ENCODE data around the gene ZNF263. TPM values are rescaled to one million over a fixed set of nuclear protein-coding genes. Genes with fewer than 3 reads are reported as not detected.
A peak's percentile ranks its signal among the peaks of the same experiment; 100 is the strongest.

Gene ZNF263
- total and polyA plus RNA-seq, 2 of the 13 experiments (the other 11 are each of a cell fraction or from before 2014, with no cell fraction given): 10.2 to 41.2 TPM

DNA sequence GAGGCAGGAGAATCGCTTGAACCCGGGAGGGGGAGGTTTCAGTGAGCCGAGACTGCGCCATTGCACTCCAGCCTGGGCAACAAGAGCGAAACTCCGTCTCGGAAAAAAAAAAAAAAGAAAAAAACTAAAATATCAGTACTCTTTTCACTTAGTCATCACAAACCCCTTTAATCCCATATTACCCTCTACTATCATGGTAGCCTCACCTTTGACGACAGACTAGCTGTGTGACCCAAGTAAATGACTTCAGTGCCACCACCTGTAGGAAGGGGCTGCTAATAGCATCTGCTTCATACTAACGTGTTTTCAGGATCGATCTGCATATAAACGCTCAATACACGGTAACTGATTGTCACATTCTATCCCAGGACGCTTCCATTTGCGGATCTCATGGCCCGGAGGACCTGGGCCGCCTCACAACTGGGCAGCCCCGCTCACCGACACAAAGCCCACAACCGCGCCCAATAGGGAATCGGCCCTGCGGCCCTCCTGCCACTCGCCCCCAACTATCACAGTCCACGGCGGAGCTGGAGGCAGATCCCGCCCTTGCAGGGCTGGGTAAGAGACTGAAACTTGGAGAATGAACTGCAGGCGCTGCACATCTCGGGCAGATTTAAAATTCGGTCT lies 1.1 kb upstream of the ZNF263 start (continued):
- TF ChIP-seq HNF1B (CRISPR knock-in tag; IDR thresholded peaks at IDR 0.05) (no peak), TOE1 (CRISPR knock-in tag; IDR thresholded peaks at IDR 0.05) (no peak), HNRNPL (IDR thresholded peaks at IDR 0.05; ENCODE audit: low read depth, low read length) (0 out of 2 replicates have a peak, but pooled peaks have one; percentile 17), MAF1 (CRISPR knock-in tag; IDR thresholded peaks at IDR 0.05; ENCODE audit: borderline replicate concordance) (no peak), NCOA2 (CRISPR knock-in tag; IDR thresholded peaks at IDR 0.05) (no peak), ETS1 (CRISPR knock-in tag; IDR thresholded peaks at IDR 0.05) (0 out of 2 replicates have a peak, but pooled peaks have one; percentile 21), ATM (IDR thresholded peaks at IDR 0.05; ENCODE audit: borderline replicate concordance) (no peak), CHD4 (IDR thresholded peaks at IDR 0.05; ENCODE audit: borderline replicate concordance, low read length) (no peak), AHR (CRISPR knock-in tag; IDR thresholded peaks at IDR 0.05) (no peak), ZSCAN22 (CRISPR knock-in tag; IDR thresholded peaks at IDR 0.05) (no peak), ZNF256 (CRISPR knock-in tag; conservative IDR thresholded peaks at IDR 0.05) (peak; percentile 72; the same call in 1 of the 2 replicates), ZNF335 (CRISPR knock-in tag; IDR thresholded peaks at IDR 0.05) (0 out of 2 replicates have a peak, but pooled peaks have one; percentile 6), SALL1 (CRISPR knock-in tag; IDR thresholded peaks at IDR 0.05) (no peak), MED13 (CRISPR knock-in tag; IDR thresholded peaks at IDR 0.05) (0 out of 2 replicates have a peak, but pooled peaks have one; percentile 33), SRSF1 (optimal IDR thresholded peaks at IDR 0.05; ENCODE audit: low read depth, low read length) (no peak), CC2D1A (CRISPR knock-in tag; IDR thresholded peaks at IDR 0.05) (no peak), CREB1 (IDR thresholded peaks at IDR 0.05) (no peak), CREB1 (CRISPR knock-in tag; IDR thresholded peaks at IDR 0.05) (0 out of 2 replicates have a peak, but pooled peaks have one; percentile 33), MTA1 (CRISPR knock-in tag; IDR thresholded peaks at IDR 0.05; ENCODE audit: borderline replicate concordance) (peak; percentile 47; the same call in 1 of the 2 replicates)
- TF ChIP-seq, protein P1, sequence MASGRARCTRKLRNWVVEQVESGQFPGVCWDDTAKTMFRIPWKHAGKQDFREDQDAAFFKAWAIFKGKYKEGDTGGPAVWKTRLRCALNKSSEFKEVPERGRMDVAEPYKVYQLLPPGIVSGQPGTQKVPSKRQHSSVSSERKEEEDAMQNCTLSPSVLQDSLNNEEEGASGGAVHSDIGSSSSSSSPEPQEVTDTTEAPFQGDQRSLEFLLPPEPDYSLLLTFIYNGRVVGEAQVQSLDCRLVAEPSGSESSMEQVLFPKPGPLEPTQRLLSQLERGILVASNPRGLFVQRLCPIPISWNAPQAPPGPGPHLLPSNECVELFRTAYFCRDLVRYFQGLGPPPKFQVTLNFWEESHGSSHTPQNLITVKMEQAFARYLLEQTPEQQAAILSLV (CRISPR knock-in tag; IDR thresholded peaks at IDR 0.05; ENCODE audit: borderline replicate concordance): 0 out of 2 replicates have a peak, but pooled peaks have one; percentile 5
- TF ChIP-seq, protein P2, sequence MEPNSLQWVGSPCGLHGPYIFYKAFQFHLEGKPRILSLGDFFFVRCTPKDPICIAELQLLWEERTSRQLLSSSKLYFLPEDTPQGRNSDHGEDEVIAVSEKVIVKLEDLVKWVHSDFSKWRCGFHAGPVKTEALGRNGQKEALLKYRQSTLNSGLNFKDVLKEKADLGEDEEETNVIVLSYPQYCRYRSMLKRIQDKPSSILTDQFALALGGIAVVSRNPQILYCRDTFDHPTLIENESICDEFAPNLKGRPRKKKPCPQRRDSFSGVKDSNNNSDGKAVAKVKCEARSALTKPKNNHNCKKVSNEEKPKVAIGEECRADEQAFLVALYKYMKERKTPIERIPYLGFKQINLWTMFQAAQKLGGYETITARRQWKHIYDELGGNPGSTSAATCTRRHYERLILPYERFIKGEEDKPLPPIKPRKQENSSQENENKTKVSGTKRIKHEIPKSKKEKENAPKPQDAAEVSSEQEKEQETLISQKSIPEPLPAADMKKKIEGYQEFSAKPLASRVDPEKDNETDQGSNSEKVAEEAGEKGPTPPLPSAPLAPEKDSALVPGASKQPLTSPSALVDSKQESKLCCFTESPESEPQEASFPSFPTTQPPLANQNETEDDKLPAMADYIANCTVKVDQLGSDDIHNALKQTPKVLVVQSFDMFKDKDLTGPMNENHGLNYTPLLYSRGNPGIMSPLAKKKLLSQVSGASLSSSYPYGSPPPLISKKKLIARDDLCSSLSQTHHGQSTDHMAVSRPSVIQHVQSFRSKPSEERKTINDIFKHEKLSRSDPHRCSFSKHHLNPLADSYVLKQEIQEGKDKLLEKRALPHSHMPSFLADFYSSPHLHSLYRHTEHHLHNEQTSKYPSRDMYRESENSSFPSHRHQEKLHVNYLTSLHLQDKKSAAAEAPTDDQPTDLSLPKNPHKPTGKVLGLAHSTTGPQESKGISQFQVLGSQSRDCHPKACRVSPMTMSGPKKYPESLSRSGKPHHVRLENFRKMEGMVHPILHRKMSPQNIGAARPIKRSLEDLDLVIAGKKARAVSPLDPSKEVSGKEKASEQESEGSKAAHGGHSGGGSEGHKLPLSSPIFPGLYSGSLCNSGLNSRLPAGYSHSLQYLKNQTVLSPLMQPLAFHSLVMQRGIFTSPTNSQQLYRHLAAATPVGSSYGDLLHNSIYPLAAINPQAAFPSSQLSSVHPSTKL (CRISPR knock-in tag; IDR thresholded peaks at IDR 0.05): 0 out of 2 replicates have a peak, but pooled peaks have one; percentile 11

Measured in HepG2 (cell line).